Measurements from ENCODE around the gene HNRNPA0. TPM values are rescaled to one million over a fixed set of nuclear protein-coding genes. Genes with fewer than 3 reads are reported as not detected.

HNRNPA0 gene
- total and polyA plus RNA-seq, 2 of the 8 experiments (the other 6 are each of a cell fraction or from before 2014, with no cell fraction given): 22.0 to 71.3 TPM

- TF ChIP-seq MAFK (IDR thresholded peaks at IDR 0.05; ENCODE audit: low read depth, low read length) (no peak), ASH2L (IDR thresholded peaks at IDR 0.05; ENCODE audit: low read length) (no peak), ATF3 (IDR thresholded peaks at IDR 0.05; ENCODE audit: insufficient read depth, low read depth, low read length) (no peak)
These were observed 15.2 kb downstream of the HNRNPA0 start (continued) for GRCh38 chr5:137738947-137739346.

All from H1 (cell line).